Upper lobe of left lung (tissue), 6 donors: Measurements from ENCODE around the gene TMEM182. TPM values are rescaled to one million over a fixed set of nuclear protein-coding genes. Genes with fewer than 3 reads are reported as not detected.

Experiments used
- ATAC-seq, 2 donors: fragments of 200-7000 bp; cut with Tn5 transposase; one replicate each; pipeline ENCODE4 v1.9.1; 2022; ENCODE audit warnings: mild to moderate bottlenecking in 2 of 2, moderate library complexity in 2 of 2; ENCODE audit not compliant: low FRiP score in 2 of 2
- DNase-seq, 2 donors: peaks; one replicate each; pipeline ENCODE4 v3.0.0-alpha.2; 2019 to 2020
- H3K27ac ChIP-seq, 4 donors: fragments of 200-600 bp; sonication (generic); one replicate each; pipeline ENCODE4 v1.5.1; 2016 to 2019
- H3K27me3 ChIP-seq, 4 donors: fragments of 200-600 bp; sonication (generic); one replicate each; pipeline ENCODE4 v1.5.1; 2017 to 2019
- H3K36me3 ChIP-seq, 4 donors: fragments of 200-600 bp; sonication (generic); one replicate each; pipeline ENCODE4 v1.5.1; 2016 to 2019
- H3K4me1 ChIP-seq, 4 donors: fragments of 200-600 bp; sonication (generic); one replicate each; pipeline ENCODE4 v1.5.1; 2018 to 2019
- H3K4me3 ChIP-seq, 4 donors: fragments of 200-600 bp; sonication (generic); one replicate each; pipeline ENCODE4 v1.5.1; 2017 to 2019; ENCODE audit warnings: mild to moderate bottlenecking in 2 of 4, moderate library complexity in 1 of 4
- H3K9me3 ChIP-seq, 4 donors: fragments of 200-600 bp; sonication (generic); one replicate each; pipeline ENCODE4 v1.5.1; 2018 to 2019
- EP300 ChIP-seq, 4 donors: sonication (generic); formaldehyde crosslinking; IDR thresholded peaks; one replicate each; pipeline ENCODE4 v1.5.1; 2017; ENCODE audit warnings: antibody characterized with exemption in 4 of 4, control low read depth in 2 of 4
- POLR2A ChIP-seq, 4 donors: fragments of 450-650 bp; IDR thresholded peaks; one replicate each; pipeline ENCODE4 v1.5.1; 2016 to 2017; ENCODE audit warnings: antibody characterized with exemption in 4 of 4, mild to moderate bottlenecking in 2 of 4
- POLR2AphosphoS5 ChIP-seq, 2 donors: sonication (generic); formaldehyde crosslinking; IDR thresholded peaks; one replicate each; pipeline ENCODE4 v1.5.1; 2017; ENCODE audit warnings: antibody characterized with exemption in 2 of 2
- WGBS, 2 donors: methylation state at CpG; one replicate each; pipeline ENCODE4 v1.1.5; 2017 to 2018; 5-methylcytosine and 5-hydroxymethylcytosine counted together
- total RNA-seq, 6 donors: library from RNA; depleted of rRNA in 4 of 6; stranded (reverse); fragments of >200 nt in 4 of 6; gene quantifications; one replicate each; pipeline versions ENCODE4 v1.1.0 to v1.2.1, GENCODE V29; 2016 to 2021
- TF ChIP-seq, protein P1 (sequence below), 6 experiments: fragments of 450-650 bp in 4 of 6; fragments of 200-600 bp in 2 of 6; sonication (generic) in 2 of 6; IDR thresholded peaks; one replicate each; pipeline ENCODE4 v1.5.1; 2016 to 2019; ENCODE audit warnings: antibody characterized with exemption in 6 of 6
- donor health status: DM: no; HTN: no; CAD: no; lungs with moderate emphysema.
- donor health status: DM: no; HTN: yes; CAD: no; lungs with severe emphysema.

Gene TMEM182
- total RNA-seq, 6 donors from 2014 or later: 1.7 to 5.6 (median 2.7) TPM; not detected in 2

DNA sequence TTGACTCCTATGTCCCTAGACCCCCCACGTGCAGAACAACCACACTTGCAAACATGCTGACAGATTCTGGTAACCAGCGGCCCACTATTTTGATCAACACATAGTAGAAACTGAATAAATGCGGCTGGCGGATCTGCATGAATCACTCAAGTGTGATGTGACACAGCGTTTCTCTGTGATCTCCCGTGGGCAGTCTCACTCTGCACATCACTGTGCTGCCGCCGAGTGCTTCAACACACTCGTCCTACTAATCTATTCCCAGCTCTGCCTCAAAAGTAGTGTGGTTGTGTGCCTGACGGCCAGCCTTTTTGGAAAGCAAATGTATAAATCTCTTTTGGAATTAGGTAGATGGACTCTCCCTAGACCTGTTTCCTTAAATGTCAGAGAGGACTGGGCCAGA is 37.3 kb upstream of the TMEM182 start:
- DNase-seq: no peak
- WGBS, 2 donors: 91 to 94% methylated on average over 10 of the region's 10 CpGs
- no peak for ATAC-seq
- Histone ChIP-seq H3K27me3 (no peaks in the 10 kb centered on the region), H3K36me3 (peaks cover 9 to 58% (median 30%) of the 10 kb centered on the region in 4 donors), H3K9me3 (no peaks in the 10 kb centered on the region), H3K4me1 (peaks cover 0 to 8% (median 2%) of the 10 kb centered on the region in 4 donors), H3K27ac (no peak overlapping the region), H3K4me3 (no peak overlapping the region)
- TF ChIP-seq EP300 (IDR thresholded peaks at IDR 0.05) (no peak), POLR2AphosphoS5 (IDR thresholded peaks at IDR 0.05) (no peak), POLR2A (IDR thresholded peaks at IDR 0.05) (no peak)
- TF ChIP-seq, protein P1, sequence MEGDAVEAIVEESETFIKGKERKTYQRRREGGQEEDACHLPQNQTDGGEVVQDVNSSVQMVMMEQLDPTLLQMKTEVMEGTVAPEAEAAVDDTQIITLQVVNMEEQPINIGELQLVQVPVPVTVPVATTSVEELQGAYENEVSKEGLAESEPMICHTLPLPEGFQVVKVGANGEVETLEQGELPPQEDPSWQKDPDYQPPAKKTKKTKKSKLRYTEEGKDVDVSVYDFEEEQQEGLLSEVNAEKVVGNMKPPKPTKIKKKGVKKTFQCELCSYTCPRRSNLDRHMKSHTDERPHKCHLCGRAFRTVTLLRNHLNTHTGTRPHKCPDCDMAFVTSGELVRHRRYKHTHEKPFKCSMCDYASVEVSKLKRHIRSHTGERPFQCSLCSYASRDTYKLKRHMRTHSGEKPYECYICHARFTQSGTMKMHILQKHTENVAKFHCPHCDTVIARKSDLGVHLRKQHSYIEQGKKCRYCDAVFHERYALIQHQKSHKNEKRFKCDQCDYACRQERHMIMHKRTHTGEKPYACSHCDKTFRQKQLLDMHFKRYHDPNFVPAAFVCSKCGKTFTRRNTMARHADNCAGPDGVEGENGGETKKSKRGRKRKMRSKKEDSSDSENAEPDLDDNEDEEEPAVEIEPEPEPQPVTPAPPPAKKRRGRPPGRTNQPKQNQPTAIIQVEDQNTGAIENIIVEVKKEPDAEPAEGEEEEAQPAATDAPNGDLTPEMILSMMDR (IDR thresholded peaks at IDR 0.05): no peak

DNA sequence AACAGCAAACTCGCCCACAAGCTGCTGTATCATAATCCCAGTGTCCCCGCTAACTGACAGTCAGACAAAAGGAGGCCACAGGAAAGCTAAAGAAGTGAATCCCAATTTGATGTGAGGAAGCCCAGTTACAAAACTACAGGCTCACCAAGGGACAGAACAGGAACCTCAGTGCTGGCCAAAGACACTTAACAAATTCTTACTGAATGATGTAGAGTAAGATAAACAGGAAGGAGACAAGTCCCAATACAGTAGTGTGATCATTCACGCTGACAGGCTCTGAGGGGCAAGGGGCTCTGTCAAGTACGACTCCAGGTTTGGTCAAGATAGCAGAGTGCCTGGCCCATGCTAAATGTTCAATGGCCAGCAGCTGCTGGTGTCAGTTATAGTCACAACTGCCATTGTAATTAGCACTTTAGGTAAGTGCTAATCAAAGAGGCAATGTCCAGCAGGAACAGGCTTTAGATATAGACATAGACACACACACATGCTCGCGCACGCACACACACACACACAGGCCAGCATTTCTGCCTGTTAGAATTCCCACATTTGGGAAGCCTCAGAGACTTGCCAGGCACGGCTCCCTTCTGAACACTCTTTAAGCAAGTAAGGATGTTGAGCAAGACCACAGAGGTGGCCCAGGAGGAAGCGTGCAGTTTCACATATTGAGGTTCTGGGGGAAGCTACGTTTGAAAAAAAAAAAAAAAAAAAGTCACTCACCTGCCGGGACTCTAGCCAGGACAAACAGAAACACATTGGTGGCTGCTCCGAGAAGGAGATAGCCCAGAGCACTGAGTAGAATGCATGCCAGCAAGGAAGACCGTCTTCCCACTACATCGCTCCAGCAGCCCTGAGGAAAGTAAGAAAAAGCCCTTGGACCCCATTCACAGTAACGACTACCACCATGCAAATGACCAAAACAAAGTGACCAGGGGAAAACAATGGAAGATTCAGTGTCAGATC is 35.4 kb upstream of the TMEM182 start:
- 57 to 63% methylated on average over 15 of the region's 15 CpGs for WGBS, 2 donors

DNA sequence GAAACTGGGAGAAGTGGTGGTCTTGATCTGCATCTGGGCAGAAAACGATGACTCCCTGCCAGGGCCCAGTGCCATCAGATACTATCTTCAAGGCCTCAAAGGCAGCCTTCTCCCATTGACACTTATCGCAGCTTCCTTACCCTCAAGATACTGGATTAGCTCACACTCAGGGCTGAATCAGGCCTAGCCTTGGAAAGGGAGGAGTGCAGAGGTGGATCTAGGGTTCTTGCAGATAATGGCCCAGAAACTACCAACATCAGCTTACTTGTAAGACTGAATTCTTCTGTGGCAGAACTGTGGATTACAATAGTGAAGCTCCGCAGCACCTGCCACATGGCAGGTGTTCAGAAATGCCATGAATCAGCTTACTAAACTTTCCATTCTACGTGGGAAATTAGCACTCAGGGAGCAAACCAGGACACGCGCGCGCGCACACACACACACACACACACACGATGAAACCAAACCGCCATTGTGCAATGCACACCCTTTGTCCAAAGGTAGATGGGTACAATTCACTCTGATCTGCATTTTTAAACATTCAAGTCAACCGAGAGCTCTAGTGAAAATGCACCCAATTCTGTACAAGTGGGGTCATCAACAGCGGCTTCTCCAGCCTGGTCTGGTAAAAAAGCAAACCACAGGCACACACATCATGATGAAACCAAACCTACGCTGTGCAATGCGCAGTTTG is 26.3 kb upstream of the TMEM182 start:
- Histone ChIP-seq H3K9me3 (no peaks in the 10 kb centered on the region), H3K36me3 (peaks cover 0 to 17% (median 5%) of the 10 kb centered on the region in 4 donors), H3K4me1 (peaks cover 6 to 26% (median 17%) of the 10 kb centered on the region in 4 donors), H3K27me3 (no peaks in the 10 kb centered on the region), H3K4me3 (peak overlapping the region; percentile 60 to 91 (median 76)), H3K27ac (peak overlapping the region in 2 of 4 donors; percentile 86 to 95)
- DNase-seq: peak; percentile 40 to 51
- TF ChIP-seq, protein P1 (IDR thresholded peaks at IDR 0.05): no peak
- TF ChIP-seq POLR2A (IDR thresholded peaks at IDR 0.05): no peak
- no peak for TF ChIP-seq POLR2AphosphoS5 (IDR thresholded peaks at IDR 0.05)
- TF ChIP-seq EP300 (IDR thresholded peaks at IDR 0.05): no peak
- ATAC-seq: peak in 1 of 2 donors; percentile 31
- 48 to 74% methylated on average over 12 to 15 of the region's 15 CpGs for WGBS, 2 donors

More for the DNA sequence above, 35.4 kb upstream of the TMEM182 start:
- peak in 1 of 2 donors; percentile 50 for DNase-seq
- Histone ChIP-seq H3K9me3 (no peaks in the 10 kb centered on the region), H3K36me3 (peaks cover 3 to 56% (median 25%) of the 10 kb centered on the region in 4 donors), H3K27me3 (no peaks in the 10 kb centered on the region), H3K27ac (peak overlapping the region in 2 of 4 donors; percentile 28 to 69), H3K4me1 (peaks cover 0 to 8% (median 2%) of the 10 kb centered on the region in 4 donors), H3K4me3 (no peak overlapping the region)
- TF ChIP-seq EP300 (IDR thresholded peaks at IDR 0.05) (no peak), POLR2AphosphoS5 (IDR thresholded peaks at IDR 0.05) (no peak), POLR2A (IDR thresholded peaks at IDR 0.05) (no peak)
- TF ChIP-seq, protein P1 (IDR thresholded peaks at IDR 0.05): no peak
- peak in 1 of 2 donors; percentile 53 for ATAC-seq

DNA sequence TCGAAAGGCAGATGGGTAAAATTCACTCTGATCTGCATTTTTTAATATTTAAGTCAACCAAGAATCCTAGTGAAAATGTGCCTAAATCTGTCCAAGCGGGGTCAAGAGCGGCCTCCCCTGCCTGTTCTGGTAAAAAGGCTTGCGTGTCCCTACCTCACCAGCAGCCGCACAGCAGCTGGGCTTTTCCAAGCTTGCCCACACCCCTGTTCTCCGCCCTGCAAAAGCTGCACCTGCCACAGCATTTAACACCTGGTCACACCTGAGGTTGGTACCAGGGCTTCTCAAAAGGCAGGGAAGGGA is 25.8 kb upstream of the TMEM182 start:
- no peaks in the 10 kb centered on the region for H3K27me3 ChIP-seq
- ATAC-seq (peak; percentile 58 to 74), DNase-seq (peak in 1 of 2 donors; percentile 40)
- H3K4me3 ChIP-seq: peak overlapping the region; percentile 60 to 91 (median 76)
- H3K36me3 ChIP-seq: peaks cover 0 to 12% (median 5%) of the 10 kb centered on the region in 4 donors
- peak overlapping the region; percentile 35 to 95 (median 85) for H3K27ac ChIP-seq
- no peak for TF ChIP-seq EP300 (IDR thresholded peaks at IDR 0.05)
- TF ChIP-seq POLR2AphosphoS5 (IDR thresholded peaks at IDR 0.05): no peak
- TF ChIP-seq POLR2A (IDR thresholded peaks at IDR 0.05): no peak
- TF ChIP-seq, protein P1 (IDR thresholded peaks at IDR 0.05): no peak
- peaks cover 6 to 26% (median 17%) of the 10 kb centered on the region in 4 donors for H3K4me1 ChIP-seq
- H3K9me3 ChIP-seq: no peaks in the 10 kb centered on the region
- 18 to 31% methylated on average over 6 of the region's 6 CpGs for WGBS, 2 donors
